Fibroblast of the aortic adventitia (primary cell): ENCODE results near the gene CAMSAP1. TPM values are rescaled to one million over a fixed set of nuclear protein-coding genes. Genes with fewer than 3 reads are reported as not detected.

Experiments
- DNase-seq: peaks from one replicate; pipeline ENCODE4 v3.0.0-alpha.2; 2010; ENCODE audit warnings: low read depth
- H3K4me3 ChIP-seq: 2 replicates; pipeline ENCODE4 v1.5.1; 2011; ENCODE audit warnings: low read depth, mild to moderate bottlenecking, control low read depth, low read length, moderate library complexity
- total RNA-seq: library from RNA; depleted of rRNA; stranded (reverse); fragments of >200 nt; gene quantifications from 2 replicates; pipeline ENCODE4 v1.2.3, GENCODE V29; 2012; ENCODE audit warnings: low replicate concordance
- TF ChIP-seq, protein P1 (sequence below): IDR thresholded peaks from 2 replicates; pipeline ENCODE4 v1.5.1; 2011; ENCODE audit warnings: mild to moderate bottlenecking, low read length, control low read depth, inconsistent platforms; ENCODE audit not compliant: insufficient read depth

The CAMSAP1 gene
- total RNA-seq, 1 donor = 15.7 TPM

- H3K4me3 ChIP-seq = no peak overlapping the region
- DNase-seq = no peak
- TF ChIP-seq, protein P1, sequence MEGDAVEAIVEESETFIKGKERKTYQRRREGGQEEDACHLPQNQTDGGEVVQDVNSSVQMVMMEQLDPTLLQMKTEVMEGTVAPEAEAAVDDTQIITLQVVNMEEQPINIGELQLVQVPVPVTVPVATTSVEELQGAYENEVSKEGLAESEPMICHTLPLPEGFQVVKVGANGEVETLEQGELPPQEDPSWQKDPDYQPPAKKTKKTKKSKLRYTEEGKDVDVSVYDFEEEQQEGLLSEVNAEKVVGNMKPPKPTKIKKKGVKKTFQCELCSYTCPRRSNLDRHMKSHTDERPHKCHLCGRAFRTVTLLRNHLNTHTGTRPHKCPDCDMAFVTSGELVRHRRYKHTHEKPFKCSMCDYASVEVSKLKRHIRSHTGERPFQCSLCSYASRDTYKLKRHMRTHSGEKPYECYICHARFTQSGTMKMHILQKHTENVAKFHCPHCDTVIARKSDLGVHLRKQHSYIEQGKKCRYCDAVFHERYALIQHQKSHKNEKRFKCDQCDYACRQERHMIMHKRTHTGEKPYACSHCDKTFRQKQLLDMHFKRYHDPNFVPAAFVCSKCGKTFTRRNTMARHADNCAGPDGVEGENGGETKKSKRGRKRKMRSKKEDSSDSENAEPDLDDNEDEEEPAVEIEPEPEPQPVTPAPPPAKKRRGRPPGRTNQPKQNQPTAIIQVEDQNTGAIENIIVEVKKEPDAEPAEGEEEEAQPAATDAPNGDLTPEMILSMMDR = no peak
Observed at GRCh38 chr9:135910216-135910615, 2.9 kb upstream of the CAMSAP1 start.

- TF ChIP-seq, protein P1 = no peak
- H3K4me3 ChIP-seq = no peak overlapping the region
- no peak for DNase-seq
Observed at GRCh38 chr9:135909371-135909770, 2.0 kb upstream of the CAMSAP1 start.

DNA sequence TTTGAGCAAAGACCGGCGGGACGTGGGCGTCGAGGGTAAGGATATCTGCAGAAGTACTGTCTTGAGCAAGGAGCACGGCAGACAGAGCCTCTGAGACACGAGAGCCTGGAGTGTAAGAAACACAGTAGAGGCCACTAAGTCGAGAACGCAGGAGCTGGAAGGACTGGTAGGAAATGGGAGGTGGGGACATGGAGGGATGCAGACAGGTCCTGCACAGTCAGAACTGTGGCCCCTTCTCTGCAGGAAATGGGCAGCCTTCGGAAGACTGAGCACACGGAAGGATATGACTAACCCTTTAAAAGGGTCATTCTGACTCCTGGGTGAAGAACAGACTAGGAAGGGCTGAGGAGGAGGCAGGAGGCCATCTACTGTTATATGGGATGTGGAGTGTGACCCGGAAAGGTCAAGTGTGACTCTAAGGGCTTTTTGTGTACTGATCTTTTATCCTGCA, 1.4 kb upstream of the CAMSAP1 start:
- no peak for DNase-seq
- H3K4me3 ChIP-seq = peak overlapping the region; percentile 80

DNA sequence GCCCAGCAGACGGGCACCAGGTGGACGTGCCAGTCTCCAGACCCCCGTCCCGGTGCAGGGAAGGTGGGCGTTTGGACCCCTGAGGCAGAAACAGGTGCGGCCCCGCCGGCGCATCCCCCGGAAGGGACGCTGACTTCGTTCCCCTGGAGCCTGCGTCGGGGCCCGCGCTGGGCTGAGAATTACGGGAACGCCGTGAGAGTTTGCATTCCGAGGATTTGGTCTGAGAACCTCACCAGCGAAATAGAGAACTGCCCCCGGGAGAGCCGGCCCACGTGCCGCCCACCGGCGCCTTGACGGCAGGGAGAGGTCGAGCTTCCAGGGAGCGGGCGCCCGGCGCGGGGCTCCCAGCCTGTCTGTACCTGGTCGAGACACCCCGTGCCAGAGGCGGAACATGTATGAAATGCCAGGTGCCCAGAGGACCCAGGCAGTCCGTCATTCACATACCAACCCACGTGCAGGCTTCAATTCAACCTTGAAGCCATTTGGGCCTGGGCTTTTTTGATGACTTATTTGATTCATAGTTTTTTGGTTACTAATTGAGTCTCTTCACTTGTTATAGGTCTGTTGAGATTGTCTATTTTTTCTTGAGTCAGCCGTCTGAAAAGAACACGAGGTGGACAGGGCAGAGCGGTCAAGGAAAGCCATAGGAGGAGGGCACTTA, 877 bp upstream of the CAMSAP1 start:
- peak overlapping the region; percentile 80 for H3K4me3 ChIP-seq
- TF ChIP-seq, protein P1 = no peak
- DNase-seq = no peak

More for the DNA sequence above, 1.4 kb upstream of the CAMSAP1 start:
- TF ChIP-seq, protein P1 = no peak

- peak overlapping the region; percentile 67 for H3K4me3 ChIP-seq
- no peak for DNase-seq
Observed at GRCh38 chr9:135907006-135907430, 328 bp downstream of the CAMSAP1 start.

DNA sequence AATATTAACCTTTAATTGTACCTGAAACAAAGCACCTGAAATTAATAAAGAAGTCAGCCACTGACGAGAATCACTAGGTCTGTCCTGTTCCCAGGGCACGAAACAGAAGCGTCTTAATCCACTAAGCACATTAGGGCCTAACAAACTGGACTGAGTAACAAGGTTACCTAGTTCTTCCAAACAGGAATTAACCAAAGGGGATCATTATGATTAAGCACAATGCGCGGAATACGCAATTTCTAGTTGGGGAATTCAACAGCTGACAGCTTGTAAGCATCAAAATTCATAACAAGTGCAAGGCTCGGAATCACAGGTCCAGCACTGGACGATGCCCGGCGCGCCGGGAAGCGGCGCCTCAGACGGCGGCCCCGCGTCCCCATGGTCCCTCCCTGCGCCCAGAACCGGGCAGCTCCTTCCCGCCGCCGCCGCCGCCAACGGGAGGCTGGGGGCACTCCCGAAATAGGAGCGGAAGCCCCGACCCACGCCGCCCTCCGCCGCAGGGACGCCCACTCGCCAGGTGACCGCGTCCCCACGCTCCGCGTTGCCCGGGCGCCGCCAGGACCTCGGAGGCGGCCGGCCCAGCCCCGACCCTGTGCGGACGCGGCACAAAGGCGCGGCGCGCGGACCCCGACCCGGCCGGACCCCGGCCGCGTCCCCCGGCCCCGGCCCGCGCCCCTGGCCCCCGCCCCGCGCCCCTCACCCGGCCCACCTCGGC, 898 bp downstream of the CAMSAP1 start:
- TF ChIP-seq, protein P1 = no peak
- DNase-seq = peak; percentile 66
- H3K4me3 ChIP-seq = peak overlapping the region; percentile 67

More at GRCh38 chr9:135907006-135907430, 328 bp downstream of the CAMSAP1 start:
- TF ChIP-seq, protein P1 = no peak
